ENCODE results near the gene ITGAD.

The ITGAD gene

DNA sequence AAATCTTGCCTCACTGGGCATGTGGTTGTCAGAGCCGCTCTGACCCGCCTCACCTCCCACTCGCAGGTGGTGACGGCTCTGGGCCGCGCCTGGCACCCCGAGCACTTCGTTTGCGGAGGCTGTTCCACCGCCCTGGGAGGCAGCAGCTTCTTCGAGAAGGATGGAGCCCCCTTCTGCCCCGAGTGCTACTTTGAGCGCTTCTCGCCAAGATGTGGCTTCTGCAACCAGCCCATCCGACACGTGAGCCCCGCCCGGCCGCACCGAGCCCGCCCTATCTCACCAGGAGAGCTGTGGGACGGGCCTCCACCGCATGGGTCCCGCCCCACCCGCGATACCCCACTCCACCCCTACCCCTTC, 82.8 kb downstream of the ITGAD start:
- DNase-seq (ENCODE audit: low spot score) = no peak
